Measurements from ENCODE around the gene KDM3A. TPM values are rescaled to one million over a fixed set of nuclear protein-coding genes. Genes with fewer than 3 reads are reported as not detected.

Gene KDM3A
- total RNA-seq, 4 donors from 2014 or later, result 22.5 to 54.3 (median 48.6) TPM

- Histone ChIP-seq H3K27me3 (no peaks in the 10 kb centered on the region), H3K4me3 (no peak overlapping the region), H3K4me1 (no peaks in the 10 kb centered on the region), H3K36me3 (no peaks in the 10 kb centered on the region), H3K9me3 (no peaks in the 10 kb centered on the region), H3K27ac (no peak overlapping the region)
- TF ChIP-seq CTCF (IDR thresholded peaks at IDR 0.05) (no peak), POLR2A (IDR thresholded peaks at IDR 0.05) (no peak)
- DNase-seq, result no peak
- intact Hi-C loops (cut with DNase I; ENCODE audit: low total_unique reads), result no loop called here
Observed at GRCh38 chr2:86500325-86501083, 59.3 kb downstream of the KDM3A start.

- Histone ChIP-seq H3K27ac (no peak overlapping the region), H3K36me3 (no peaks in the 10 kb centered on the region), H3K4me1 (no peaks in the 10 kb centered on the region), H3K4me3 (no peak overlapping the region), H3K9me3 (no peaks in the 10 kb centered on the region), H3K27me3 (no peaks in the 10 kb centered on the region)
- intact Hi-C loops (cut with DNase I; ENCODE audit: low total_unique reads), result no loop called here
- DNase-seq, result no peak
- TF ChIP-seq CTCF (IDR thresholded peaks at IDR 0.05), result no peak
- TF ChIP-seq POLR2A (IDR thresholded peaks at IDR 0.05), result no peak
Observed at GRCh38 chr2:86507600-86507999, 66.4 kb downstream of the KDM3A start.

GRCh38 chr2:86510436-86510933 is 69.3 kb downstream of the KDM3A start:
- Histone ChIP-seq H3K9me3 (no peaks in the 10 kb centered on the region), H3K27me3 (no peaks in the 10 kb centered on the region), H3K36me3 (no peaks in the 10 kb centered on the region), H3K27ac (no peak overlapping the region), H3K4me3 (no peak overlapping the region), H3K4me1 (no peaks in the 10 kb centered on the region)
- TF ChIP-seq POLR2A (IDR thresholded peaks at IDR 0.05) (no peak), CTCF (IDR thresholded peaks at IDR 0.05) (no peak)
- intact Hi-C loops (cut with DNase I; ENCODE audit: low total_unique reads), result no loop called here
- DNase-seq, result no peak

- TF ChIP-seq POLR2A (IDR thresholded peaks at IDR 0.05) (no peak), CTCF (IDR thresholded peaks at IDR 0.05) (no peak)
- intact Hi-C loops (cut with DNase I; ENCODE audit: low total_unique reads), result no loop called here
- Histone ChIP-seq H3K4me3 (no peak overlapping the region), H3K4me1 (no peaks in the 10 kb centered on the region), H3K27me3 (no peaks in the 10 kb centered on the region), H3K27ac (no peak overlapping the region), H3K9me3 (no peaks in the 10 kb centered on the region), H3K36me3 (no peaks in the 10 kb centered on the region)
- DNase-seq, result no peak
Observed at GRCh38 chr2:86512034-86512433, 70.9 kb downstream of the KDM3A start.

GRCh38 chr2:86512892-86513291 is 71.7 kb downstream of the KDM3A start:
- TF ChIP-seq POLR2A (IDR thresholded peaks at IDR 0.05) (no peak), CTCF (IDR thresholded peaks at IDR 0.05) (no peak)
- Histone ChIP-seq H3K4me1 (no peaks in the 10 kb centered on the region), H3K36me3 (no peaks in the 10 kb centered on the region), H3K4me3 (no peak overlapping the region), H3K9me3 (no peaks in the 10 kb centered on the region), H3K27ac (no peak overlapping the region), H3K27me3 (no peaks in the 10 kb centered on the region)
- intact Hi-C loops (cut with DNase I; ENCODE audit: low total_unique reads), result no loop called here
- no peak for DNase-seq
